Natural killer cell (primary cell): ENCODE measurements around the gene CRYZL1. TPM values are rescaled to one million over a fixed set of nuclear protein-coding genes. Genes with fewer than 3 reads are reported as not detected.

Experiments used
- ATAC-seq, 3 donors: fragments of 150-1000 bp in 2 of 3; fragments of 200-7000 bp in 1 of 3; cut with Tn5 transposase; 1 replicate in 1 of 3; 2 replicates in 2 of 3; pipeline ENCODE4 v1.10.0; 2021; ENCODE audit warnings: mild to moderate bottlenecking in 2 of 3, moderate library complexity in 2 of 3
- DNase-seq, 2 donors: peaks; one replicate each; pipeline versions ENCODE4 v3.0.0 to v3.0.0-alpha.2; 2013 to 2021; ENCODE audit warnings: mixed read lengths in 1 of 2
- H3K27ac ChIP-seq: one replicate; pipeline ENCODE4 v1.5.1; 2013; ENCODE audit warnings: mild to moderate bottlenecking, low read length
- H3K27me3 ChIP-seq: one replicate; pipeline ENCODE4 v1.6.1; 2013; ENCODE audit warnings: low read length; ENCODE audit not compliant: control insufficient read depth, insufficient read depth
- H3K36me3 ChIP-seq: one replicate; pipeline ENCODE4 v1.6.1; 2013; ENCODE audit warnings: low read length; ENCODE audit not compliant: control insufficient read depth, insufficient read depth
- H3K4me1 ChIP-seq: one replicate; pipeline ENCODE4 v1.6.1; 2013; ENCODE audit warnings: low read length; ENCODE audit not compliant: control insufficient read depth, insufficient read depth
- H3K4me3 ChIP-seq: one replicate; pipeline ENCODE4 v1.5.1; 2013; ENCODE audit warnings: low read length
- H3K9me3 ChIP-seq: one replicate; pipeline ENCODE4 v1.6.1; 2013; ENCODE audit warnings: low read length; ENCODE audit not compliant: control insufficient read depth, insufficient read depth
- H3K27ac Mint-ChIP-seq, 2 donors: one replicate each; pipeline ENCODE4 v1.8.0; 2022; ENCODE audit warnings: mild to moderate bottlenecking in 2 of 2, mixed read lengths in 2 of 2, moderate library complexity in 1 of 2
- H3K27me3 Mint-ChIP-seq, 2 donors: one replicate each; pipeline ENCODE4 v1.8.0; 2022; ENCODE audit warnings: low read depth in 2 of 2, mixed read lengths in 2 of 2
- H3K36me3 Mint-ChIP-seq: one replicate; pipeline ENCODE4 v1.8.0; 2022; ENCODE audit warnings: mixed read lengths
- H3K4me1 Mint-ChIP-seq, 2 donors: one replicate each; pipeline ENCODE4 v1.8.0; 2022; ENCODE audit warnings: mixed read lengths in 2 of 2
- H3K4me3 Mint-ChIP-seq: one replicate; pipeline ENCODE4 v1.8.0; 2022; ENCODE audit warnings: mild to moderate bottlenecking, moderate library complexity, mixed read lengths
- H3K9me3 Mint-ChIP-seq, 2 donors: one replicate each; pipeline ENCODE4 v1.8.0; 2022; ENCODE audit warnings: mixed read lengths in 2 of 2
- WGBS: methylation state at CpG from one replicate; pipeline ENCODE4 v1.1.7; 2013; ENCODE audit warnings: missing lambda C conversion rate; ENCODE audit not compliant: insufficient coverage; 5-methylcytosine and 5-hydroxymethylcytosine counted together
- intact Hi-C: fragments of 100-400 bp; cut with micrococcal nuclease; formaldehyde crosslinking; loops from one replicate; pipeline ENCODE4 v1.14.2; 2022
- total RNA-seq, 4 donors: library from RNA; stranded (reverse); fragments of 120-200 nt in 1 of 4; gene quantifications; one replicate each; pipeline versions ENCODE4 v1.2.3 to v1.2.4, GENCODE V29; 2013 to 2022
- TF ChIP-seq, protein P1 (sequence below): fragments of 200-600 bp; IDR thresholded peaks from one replicate; pipeline ENCODE4 v1.8.0; 2022; ENCODE audit warnings: antibody characterized with exemption

CRYZL1 gene
- total RNA-seq, 3 donors from 2014 or later (not counting 1 experiment from before 2014, with no cell fraction given) = 25.8 to 32.8 (median 30.0) TPM

- DNase-seq = no peak
- no peaks in the 10 kb centered on the region for H3K9me3 Mint-ChIP-seq
- Histone ChIP-seq H3K27ac (no peak overlapping the region), H3K4me3 (no peak overlapping the region), H3K27me3 (no peaks in the 10 kb centered on the region), H3K9me3 (no peaks in the 10 kb centered on the region), H3K4me1 (no peaks in the 10 kb centered on the region), H3K36me3 (no peaks in the 10 kb centered on the region)
- TF ChIP-seq, protein P1, sequence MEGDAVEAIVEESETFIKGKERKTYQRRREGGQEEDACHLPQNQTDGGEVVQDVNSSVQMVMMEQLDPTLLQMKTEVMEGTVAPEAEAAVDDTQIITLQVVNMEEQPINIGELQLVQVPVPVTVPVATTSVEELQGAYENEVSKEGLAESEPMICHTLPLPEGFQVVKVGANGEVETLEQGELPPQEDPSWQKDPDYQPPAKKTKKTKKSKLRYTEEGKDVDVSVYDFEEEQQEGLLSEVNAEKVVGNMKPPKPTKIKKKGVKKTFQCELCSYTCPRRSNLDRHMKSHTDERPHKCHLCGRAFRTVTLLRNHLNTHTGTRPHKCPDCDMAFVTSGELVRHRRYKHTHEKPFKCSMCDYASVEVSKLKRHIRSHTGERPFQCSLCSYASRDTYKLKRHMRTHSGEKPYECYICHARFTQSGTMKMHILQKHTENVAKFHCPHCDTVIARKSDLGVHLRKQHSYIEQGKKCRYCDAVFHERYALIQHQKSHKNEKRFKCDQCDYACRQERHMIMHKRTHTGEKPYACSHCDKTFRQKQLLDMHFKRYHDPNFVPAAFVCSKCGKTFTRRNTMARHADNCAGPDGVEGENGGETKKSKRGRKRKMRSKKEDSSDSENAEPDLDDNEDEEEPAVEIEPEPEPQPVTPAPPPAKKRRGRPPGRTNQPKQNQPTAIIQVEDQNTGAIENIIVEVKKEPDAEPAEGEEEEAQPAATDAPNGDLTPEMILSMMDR = no peak
- WGBS = 72% methylated on average over 8 of the region's 8 CpGs
- peaks cover 6 to 43% of the 10 kb centered on the region in 2 donors for H3K27me3 Mint-ChIP-seq
- ATAC-seq = no peak
- peaks cover 0 to 5% of the 10 kb centered on the region in 2 donors for H3K4me1 Mint-ChIP-seq
- intact Hi-C loops = no loop called here
- H3K4me3 Mint-ChIP-seq = no peak overlapping the region
- no peaks in the 10 kb centered on the region for H3K36me3 Mint-ChIP-seq
- no peak overlapping the region for H3K27ac Mint-ChIP-seq
Measured at GRCh38 chr21:33657124-33657820, 15.7 kb upstream of the CRYZL1 start.

GRCh38 chr21:33655588-33656221, 14.2 kb upstream of the CRYZL1 start:
- H3K4me3 Mint-ChIP-seq = no peak overlapping the region
- ATAC-seq (no peak), DNase-seq (no peak)
- TF ChIP-seq, protein P1 = no peak
- WGBS = 90% methylated on average over 8 of the region's 8 CpGs
- no peaks in the 10 kb centered on the region for H3K4me1 ChIP-seq
- peaks cover 0 to 5% of the 10 kb centered on the region in 2 donors for H3K4me1 Mint-ChIP-seq
- H3K36me3 Mint-ChIP-seq = no peaks in the 10 kb centered on the region
- H3K36me3 ChIP-seq = no peaks in the 10 kb centered on the region
- H3K27me3 ChIP-seq = no peaks in the 10 kb centered on the region
- H3K9me3 Mint-ChIP-seq = no peaks in the 10 kb centered on the region
- H3K4me3 ChIP-seq = no peak overlapping the region
- H3K9me3 ChIP-seq = no peaks in the 10 kb centered on the region
- no peak overlapping the region for H3K27ac Mint-ChIP-seq
- intact Hi-C loops = no loop called here
- H3K27ac ChIP-seq = no peak overlapping the region
- peaks cover 10 to 52% of the 10 kb centered on the region in 2 donors for H3K27me3 Mint-ChIP-seq

DNA sequence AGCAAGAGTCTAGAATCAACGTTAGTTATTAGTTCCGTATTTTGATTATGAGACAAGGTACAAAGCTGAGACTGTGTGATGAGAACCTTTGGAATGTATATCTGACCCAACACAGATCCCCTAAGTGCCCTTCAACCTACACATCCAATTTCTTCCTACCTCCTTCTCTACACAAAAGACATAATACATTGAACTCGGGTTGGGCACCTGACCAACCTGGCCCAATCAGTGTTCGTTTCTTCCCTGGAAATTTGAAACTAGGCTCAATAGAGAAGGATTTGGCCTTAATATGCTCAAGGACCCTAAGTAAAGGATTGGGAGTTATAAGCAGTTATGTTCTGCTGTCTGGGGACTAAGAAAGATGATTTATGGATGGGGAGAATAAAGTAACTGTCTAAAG, 12.9 kb upstream of the CRYZL1 start:
- Histone ChIP-seq H3K27me3 (no peaks in the 10 kb centered on the region), H3K9me3 (no peaks in the 10 kb centered on the region), H3K4me1 (no peaks in the 10 kb centered on the region), H3K4me3 (no peak overlapping the region), H3K27ac (no peak overlapping the region), H3K36me3 (no peaks in the 10 kb centered on the region)
- intact Hi-C loops = no loop called here
- TF ChIP-seq, protein P1 = no peak
- no peak overlapping the region for H3K27ac Mint-ChIP-seq
- peaks cover 0 to 5% of the 10 kb centered on the region in 2 donors for H3K4me1 Mint-ChIP-seq
- peaks cover 7 to 53% of the 10 kb centered on the region in 2 donors for H3K27me3 Mint-ChIP-seq
- DNase-seq (no peak), ATAC-seq (no peak)
- no peak overlapping the region for H3K4me3 Mint-ChIP-seq
- WGBS = 85% methylated on average over 2 of the region's 4 CpGs
- H3K36me3 Mint-ChIP-seq = no peaks in the 10 kb centered on the region
- no peaks in the 10 kb centered on the region for H3K9me3 Mint-ChIP-seq
